ENCODE measurements around the gene FBXO28.

The FBXO28 gene

GRCh38 chr1:224096773-224097172, 17.1 kb upstream of the FBXO28 start:
- no peak for DNase-seq

- DNase-seq = no peak
These were observed 15.9 kb upstream of the FBXO28 start for GRCh38 chr1:224098007-224098406.

- DNase-seq = peak; percentile 15
These were observed 7.2 kb upstream of the FBXO28 start for GRCh38 chr1:224106568-224107281.

- no peak for DNase-seq
These were observed 6.7 kb upstream of the FBXO28 start for GRCh38 chr1:224107282-224107625.

- DNase-seq = no peak
These were observed 4.9 kb upstream of the FBXO28 start for GRCh38 chr1:224108991-224109390.

DNA sequence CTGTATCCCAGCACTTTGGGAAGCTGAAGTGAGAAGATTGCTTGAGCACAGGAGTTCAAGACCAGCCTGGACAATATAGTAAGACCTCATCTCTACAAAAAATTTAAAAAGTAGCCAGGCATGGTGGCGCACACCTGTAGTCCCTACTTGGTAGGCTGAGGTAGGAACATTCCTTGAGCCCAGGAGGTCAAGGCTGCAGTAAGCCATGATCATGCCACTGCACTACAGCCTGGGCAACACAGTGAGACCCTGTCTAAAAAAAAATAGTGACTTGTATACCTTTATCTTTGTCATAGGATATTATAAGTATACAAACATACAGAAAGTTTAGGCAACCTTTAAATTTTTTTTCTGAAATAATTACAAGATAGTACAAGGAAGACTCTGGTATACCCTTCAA, 3.9 kb upstream of the FBXO28 start:
- no peak for DNase-seq

GRCh38 chr1:224113005-224113404, 906 bp upstream of the FBXO28 start:
- no peak for DNase-seq

GRCh38 chr1:224113545-224113917, 380 bp upstream of the FBXO28 start:
- no peak for DNase-seq

GRCh38 chr1:224114787-224115175, 870 bp downstream of the FBXO28 start:
- DNase-seq = peak; percentile 9

- DNase-seq = peak; percentile 51
These were observed 2.2 kb downstream of the FBXO28 start for GRCh38 chr1:224116131-224116530.

DNA sequence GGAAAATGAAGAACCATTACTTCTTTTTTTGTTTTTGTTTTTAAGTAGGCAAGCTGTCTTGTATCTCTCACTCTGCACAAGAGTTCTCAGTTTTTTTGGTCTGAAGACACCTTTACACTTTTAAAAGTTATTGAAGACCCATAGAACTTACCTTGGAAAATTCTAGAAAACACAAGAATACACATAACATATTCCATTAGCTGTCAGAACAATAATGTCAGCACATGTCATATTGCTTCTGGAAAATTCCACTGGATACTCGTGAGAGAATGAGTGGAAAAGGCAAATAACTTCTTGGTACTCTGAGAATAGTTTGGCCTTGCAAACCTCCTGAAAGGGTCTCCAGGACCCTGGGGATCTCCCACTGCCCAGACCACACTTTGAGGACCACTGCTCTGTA, 4.8 kb downstream of the FBXO28 start:
- DNase-seq = no peak

DNA sequence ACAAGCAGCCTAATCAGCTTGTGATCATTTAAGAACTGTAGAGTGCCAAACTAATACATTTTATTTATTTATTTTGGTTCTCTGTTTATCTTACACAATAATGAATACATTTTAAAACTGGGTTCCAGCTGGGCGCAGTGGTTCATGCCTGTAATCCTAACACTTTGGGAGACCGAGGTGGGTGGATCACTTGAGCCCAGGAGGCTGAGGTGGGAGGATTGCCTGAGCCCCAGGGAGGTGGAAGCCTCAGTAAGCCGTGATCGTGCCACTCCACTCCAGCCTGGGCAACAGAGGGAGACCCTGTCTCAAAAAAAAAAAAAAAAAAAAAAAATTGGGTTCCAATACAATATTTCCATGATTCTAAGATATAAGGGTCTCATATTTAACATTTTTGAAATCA, 9.2 kb downstream of the FBXO28 start:
- no peak for DNase-seq

GRCh38 chr1:224124220-224124619, 10.3 kb downstream of the FBXO28 start:
- DNase-seq = no peak

- DNase-seq = no peak
These were observed 14.3 kb downstream of the FBXO28 start for GRCh38 chr1:224127925-224128819.

GRCh38 chr1:224131253-224131652, 17.3 kb downstream of the FBXO28 start:
- no peak for DNase-seq

- DNase-seq = no peak
These were observed 19.0 kb downstream of the FBXO28 start for GRCh38 chr1:224132901-224133300.

DNA sequence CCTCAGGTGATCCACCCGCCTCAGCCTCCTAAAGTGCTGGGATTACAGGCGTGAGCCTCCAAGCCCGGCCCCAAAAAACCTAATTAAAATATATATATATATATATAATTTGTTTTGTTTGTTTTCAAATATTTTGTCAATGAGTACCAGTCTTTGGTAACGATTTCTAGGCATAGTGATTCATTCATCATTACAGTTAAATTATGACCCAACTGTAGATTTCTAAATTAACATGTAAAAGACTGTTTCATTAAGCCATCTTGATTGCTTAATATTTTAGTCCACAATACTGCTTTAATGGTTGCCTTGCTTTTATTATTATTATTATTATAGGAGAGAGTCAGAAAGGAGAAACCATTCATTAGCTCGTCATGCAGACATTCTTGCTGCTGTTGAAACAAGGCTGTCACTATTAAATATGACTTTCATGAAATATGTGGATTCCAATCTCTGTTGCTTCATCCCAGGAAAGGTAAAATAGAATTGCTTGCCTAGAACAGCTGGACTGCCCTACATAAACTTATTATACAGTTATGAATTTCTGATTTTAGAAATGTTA, 19.9 kb downstream of the FBXO28 start:
- no peak for DNase-seq

- DNase-seq = no peak
These were observed 23.6 kb downstream of the FBXO28 start for GRCh38 chr1:224137518-224137917.

DNA sequence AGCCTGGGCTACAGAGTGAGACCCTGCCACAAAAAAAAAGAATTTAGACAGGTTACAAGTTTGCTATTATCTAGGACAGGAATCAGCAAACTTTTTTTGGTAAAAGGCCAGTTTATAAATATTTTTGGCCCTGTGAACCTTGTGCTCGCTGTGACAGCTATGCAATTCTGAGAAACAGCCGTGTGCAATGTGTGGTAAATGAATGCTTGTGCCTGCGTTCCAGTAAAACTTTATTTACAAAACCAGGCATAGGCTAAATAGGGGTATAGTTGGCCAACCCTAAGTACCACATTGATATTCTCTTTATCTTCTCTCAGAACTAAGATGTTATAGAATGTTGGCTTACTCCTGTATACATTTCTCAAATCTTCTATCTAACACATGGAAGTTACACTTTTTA, 24.3 kb downstream of the FBXO28 start:
- DNase-seq = no peak

DNA sequence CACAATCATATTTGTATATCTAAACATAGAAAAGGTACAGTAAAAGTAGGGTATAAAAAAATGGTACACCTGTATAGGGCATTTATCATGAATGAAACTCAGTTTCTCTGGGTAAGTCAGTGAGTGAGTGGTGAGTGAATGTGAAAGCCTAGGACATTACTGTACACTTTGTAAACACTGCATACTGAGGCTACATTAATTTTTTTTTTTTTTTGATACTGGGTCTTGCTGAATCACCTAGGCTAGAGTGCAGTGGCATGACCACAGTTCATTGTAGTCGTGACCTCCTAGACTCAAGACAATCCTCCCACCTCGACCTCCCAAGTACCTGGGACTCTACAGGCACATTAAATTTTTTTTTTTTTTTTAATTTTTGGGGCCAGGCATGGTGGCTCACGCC, 27.8 kb downstream of the FBXO28 start:
- no peak for DNase-seq

DNA sequence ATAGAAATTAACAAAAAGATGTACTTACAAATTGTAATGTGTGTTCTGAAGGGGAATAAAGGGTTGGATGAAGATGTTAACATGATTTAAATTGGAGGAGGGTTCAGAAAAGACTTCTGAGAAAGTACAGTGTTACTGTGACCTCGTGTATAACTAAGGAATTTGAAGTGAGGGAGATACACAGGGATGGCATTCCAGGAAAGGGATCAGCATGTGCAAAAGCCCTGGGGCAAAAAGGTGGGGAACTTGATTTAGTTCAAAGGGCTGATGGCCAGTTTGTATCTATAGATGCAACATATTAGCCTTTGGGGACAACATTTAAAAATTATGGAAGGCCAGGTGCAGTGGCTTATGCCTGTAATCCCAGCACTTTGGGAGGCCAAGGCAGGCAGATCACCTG, 35.8 kb downstream of the FBXO28 start:
- no peak for DNase-seq

- no peak for DNase-seq
These were observed 37.2 kb downstream of the FBXO28 start for GRCh38 chr1:224151117-224151516.

- no peak for DNase-seq
These were observed 43.4 kb downstream of the FBXO28 start for GRCh38 chr1:224157316-224157715.

GRCh38 chr1:224159541-224159940, 45.6 kb downstream of the FBXO28 start:
- DNase-seq = no peak
